Neuron (in vitro differentiated cells): ENCODE measurements around the gene CDC40.

Source experiments
- H2AFZ ChIP-seq: one replicate; pipeline ENCODE4 v1.6.1; 2013; ENCODE audit warnings: low read depth, mild to moderate bottlenecking, inconsistent platforms, low read length, moderate library complexity
- H3K27me3 ChIP-seq: one replicate; pipeline ENCODE4 v1.6.1; 2013; ENCODE audit warnings: low read length; ENCODE audit not compliant: insufficient read depth
- H3K36me3 ChIP-seq: one replicate; pipeline ENCODE4 v1.6.1; 2013; ENCODE audit warnings: low read length; ENCODE audit not compliant: insufficient read depth
- H3K4me1 ChIP-seq: one replicate; pipeline ENCODE4 v1.6.1; 2013; ENCODE audit warnings: low read length; ENCODE audit not compliant: insufficient read depth
- H3K4me3 ChIP-seq: 2 replicates; pipeline ENCODE4 v1.5.1; 2013; ENCODE audit warnings: mild to moderate bottlenecking, low read length, moderate library complexity
- H3K9me3 ChIP-seq: one replicate; pipeline ENCODE4 v1.6.1; 2013; ENCODE audit warnings: low read length

CDC40 gene

GRCh38 chr6:110183292-110183885, 3.2 kb downstream of the CDC40 start:
- Histone ChIP-seq H3K36me3 (peaks cover 2% of the 10 kb centered on the region), H3K27me3 (no peaks in the 10 kb centered on the region), H3K4me1 (peaks cover 21% of the 10 kb centered on the region), H3K9me3 (no peaks in the 10 kb centered on the region), H3K4me3 (no peak overlapping the region), H2AFZ (no peak overlapping the region)

- Histone ChIP-seq H3K9me3 (no peaks in the 10 kb centered on the region), H2AFZ (no peak overlapping the region), H3K4me3 (no peak overlapping the region), H3K4me1 (peaks cover 20% of the 10 kb centered on the region), H3K36me3 (peaks cover 2% of the 10 kb centered on the region), H3K27me3 (no peaks in the 10 kb centered on the region)
These were observed 5.7 kb downstream of the CDC40 start for GRCh38 chr6:110185879-110186278.

- H3K27me3 ChIP-seq: no peaks in the 10 kb centered on the region
- H3K4me3 ChIP-seq: no peak overlapping the region
- no peaks in the 10 kb centered on the region for H3K4me1 ChIP-seq
- H3K36me3 ChIP-seq: peaks cover 9% of the 10 kb centered on the region
- no peak overlapping the region for H2AFZ ChIP-seq
- no peaks in the 10 kb centered on the region for H3K9me3 ChIP-seq
These were observed 8.6 kb downstream of the CDC40 start for GRCh38 chr6:110188791-110189190.

GRCh38 chr6:110190726-110191125, 10.5 kb downstream of the CDC40 start:
- no peaks in the 10 kb centered on the region for H3K9me3 ChIP-seq
- H3K4me1 ChIP-seq: no peaks in the 10 kb centered on the region
- H3K27me3 ChIP-seq: no peaks in the 10 kb centered on the region
- no peak overlapping the region for H3K4me3 ChIP-seq
- peaks cover 20% of the 10 kb centered on the region for H3K36me3 ChIP-seq
- no peak overlapping the region for H2AFZ ChIP-seq

GRCh38 chr6:110191477-110191876, 11.2 kb downstream of the CDC40 start:
- Histone ChIP-seq H3K4me3 (no peak overlapping the region), H3K4me1 (no peaks in the 10 kb centered on the region), H3K9me3 (no peaks in the 10 kb centered on the region), H2AFZ (no peak overlapping the region), H3K36me3 (peaks cover 19% of the 10 kb centered on the region), H3K27me3 (no peaks in the 10 kb centered on the region)

- no peaks in the 10 kb centered on the region for H3K27me3 ChIP-seq
- no peak overlapping the region for H2AFZ ChIP-seq
- H3K36me3 ChIP-seq: peaks cover 21% of the 10 kb centered on the region
- H3K4me3 ChIP-seq: no peak overlapping the region
- no peaks in the 10 kb centered on the region for H3K4me1 ChIP-seq
- H3K9me3 ChIP-seq: no peaks in the 10 kb centered on the region
These were observed 15.4 kb downstream of the CDC40 start for GRCh38 chr6:110195639-110196038.

- Histone ChIP-seq H3K9me3 (no peaks in the 10 kb centered on the region), H3K36me3 (peaks cover 21% of the 10 kb centered on the region), H3K4me1 (no peaks in the 10 kb centered on the region), H3K4me3 (no peak overlapping the region), H3K27me3 (no peaks in the 10 kb centered on the region), H2AFZ (no peak overlapping the region)
These were observed 16.6 kb downstream of the CDC40 start for GRCh38 chr6:110196874-110197273.

- Histone ChIP-seq H2AFZ (no peak overlapping the region), H3K9me3 (no peaks in the 10 kb centered on the region), H3K4me1 (no peaks in the 10 kb centered on the region), H3K27me3 (no peaks in the 10 kb centered on the region), H3K36me3 (peaks cover 18% of the 10 kb centered on the region), H3K4me3 (no peak overlapping the region)
These were observed 18.3 kb downstream of the CDC40 start for GRCh38 chr6:110198561-110198960.

GRCh38 chr6:110201151-110201884, 21.1 kb downstream of the CDC40 start:
- no peaks in the 10 kb centered on the region for H3K27me3 ChIP-seq
- no peak overlapping the region for H3K4me3 ChIP-seq
- H3K9me3 ChIP-seq: no peaks in the 10 kb centered on the region
- no peaks in the 10 kb centered on the region for H3K4me1 ChIP-seq
- peaks cover 5% of the 10 kb centered on the region for H3K36me3 ChIP-seq
- no peak overlapping the region for H2AFZ ChIP-seq

- peaks cover 38% of the 10 kb centered on the region for H3K36me3 ChIP-seq
- no peaks in the 10 kb centered on the region for H3K9me3 ChIP-seq
- H3K4me1 ChIP-seq: no peaks in the 10 kb centered on the region
- H3K27me3 ChIP-seq: no peaks in the 10 kb centered on the region
- no peak overlapping the region for H2AFZ ChIP-seq
- no peak overlapping the region for H3K4me3 ChIP-seq
These were observed 27.4 kb downstream of the CDC40 start for GRCh38 chr6:110207652-110208051.

GRCh38 chr6:110211753-110212152, 31.5 kb downstream of the CDC40 start:
- no peaks in the 10 kb centered on the region for H3K9me3 ChIP-seq

GRCh38 chr6:110214338-110214737, 34.1 kb downstream of the CDC40 start:
- no peaks in the 10 kb centered on the region for H3K9me3 ChIP-seq
- H3K4me3 ChIP-seq: no peak overlapping the region
- H2AFZ ChIP-seq: no peak overlapping the region
- H3K4me1 ChIP-seq: no peaks in the 10 kb centered on the region
- H3K27me3 ChIP-seq: no peaks in the 10 kb centered on the region
- H3K36me3 ChIP-seq: peaks cover 72% of the 10 kb centered on the region

More at GRCh38 chr6:110211753-110212152, 31.5 kb downstream of the CDC40 start:
- Histone ChIP-seq H3K4me1 (no peaks in the 10 kb centered on the region), H3K27me3 (no peaks in the 10 kb centered on the region), H3K36me3 (peaks cover 66% of the 10 kb centered on the region), H3K4me3 (no peak overlapping the region), H2AFZ (no peak overlapping the region)

- Histone ChIP-seq H3K4me1 (no peaks in the 10 kb centered on the region), H3K36me3 (peaks cover 76% of the 10 kb centered on the region), H3K9me3 (peaks cover 2% of the 10 kb centered on the region)
These were observed 35.9 kb downstream of the CDC40 start for GRCh38 chr6:110216140-110216539.

More at GRCh38 chr6:110216140-110216539, 35.9 kb downstream of the CDC40 start:
- Histone ChIP-seq H3K4me3 (no peak overlapping the region), H2AFZ (no peak overlapping the region), H3K27me3 (no peaks in the 10 kb centered on the region)
